GM19452 (cell line): ENCODE data around the gene CEP135.
"Not testable (repeated sequence)": the region's sequence is repeated elsewhere in the genome, so short reads cannot be mapped to it uniquely, and the experiment has no call there.

Source experiments
- ATAC-seq: cut with Tn5 transposase; IDR thresholded peaks from one replicate; pipeline ENCODE4 v1.9.1; 2021; ENCODE audit not compliant: unreplicated experiment

CEP135 gene, protein sequence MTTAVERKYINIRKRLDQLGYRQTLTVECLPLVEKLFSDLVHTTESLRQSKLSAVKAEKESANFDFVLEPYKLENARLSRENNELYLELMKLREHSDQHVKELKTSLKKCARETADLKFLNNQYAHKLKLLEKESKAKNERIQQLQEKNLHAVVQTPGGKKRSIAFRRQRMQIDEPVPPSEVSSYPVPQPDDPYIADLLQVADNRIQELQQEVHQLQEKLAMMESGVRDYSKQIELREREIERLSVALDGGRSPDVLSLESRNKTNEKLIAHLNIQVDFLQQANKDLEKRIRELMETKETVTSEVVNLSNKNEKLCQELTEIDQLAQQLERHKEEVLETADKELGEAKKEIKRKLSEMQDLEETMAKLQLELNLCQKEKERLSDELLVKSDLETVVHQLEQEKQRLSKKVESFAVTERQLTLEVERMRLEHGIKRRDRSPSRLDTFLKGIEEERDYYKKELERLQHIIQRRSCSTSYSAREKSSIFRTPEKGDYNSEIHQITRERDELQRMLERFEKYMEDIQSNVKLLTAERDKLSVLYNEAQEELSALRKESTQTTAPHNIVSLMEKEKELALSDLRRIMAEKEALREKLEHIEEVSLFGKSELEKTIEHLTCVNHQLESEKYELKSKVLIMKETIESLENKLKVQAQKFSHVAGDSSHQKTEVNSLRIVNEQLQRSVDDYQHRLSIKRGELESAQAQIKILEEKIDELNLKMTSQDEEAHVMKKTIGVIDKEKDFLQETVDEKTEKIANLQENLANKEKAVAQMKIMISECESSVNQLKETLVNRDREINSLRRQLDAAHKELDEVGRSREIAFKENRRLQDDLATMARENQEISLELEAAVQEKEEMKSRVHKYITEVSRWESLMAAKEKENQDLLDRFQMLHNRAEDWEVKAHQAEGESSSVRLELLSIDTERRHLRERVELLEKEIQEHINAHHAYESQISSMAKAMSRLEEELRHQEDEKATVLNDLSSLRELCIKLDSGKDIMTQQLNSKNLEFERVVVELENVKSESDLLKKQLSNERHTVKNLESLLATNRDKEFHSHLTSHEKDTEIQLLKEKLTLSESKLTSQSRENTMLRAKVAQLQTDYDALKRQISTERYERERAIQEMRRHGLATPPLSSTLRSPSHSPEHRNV

DNA sequence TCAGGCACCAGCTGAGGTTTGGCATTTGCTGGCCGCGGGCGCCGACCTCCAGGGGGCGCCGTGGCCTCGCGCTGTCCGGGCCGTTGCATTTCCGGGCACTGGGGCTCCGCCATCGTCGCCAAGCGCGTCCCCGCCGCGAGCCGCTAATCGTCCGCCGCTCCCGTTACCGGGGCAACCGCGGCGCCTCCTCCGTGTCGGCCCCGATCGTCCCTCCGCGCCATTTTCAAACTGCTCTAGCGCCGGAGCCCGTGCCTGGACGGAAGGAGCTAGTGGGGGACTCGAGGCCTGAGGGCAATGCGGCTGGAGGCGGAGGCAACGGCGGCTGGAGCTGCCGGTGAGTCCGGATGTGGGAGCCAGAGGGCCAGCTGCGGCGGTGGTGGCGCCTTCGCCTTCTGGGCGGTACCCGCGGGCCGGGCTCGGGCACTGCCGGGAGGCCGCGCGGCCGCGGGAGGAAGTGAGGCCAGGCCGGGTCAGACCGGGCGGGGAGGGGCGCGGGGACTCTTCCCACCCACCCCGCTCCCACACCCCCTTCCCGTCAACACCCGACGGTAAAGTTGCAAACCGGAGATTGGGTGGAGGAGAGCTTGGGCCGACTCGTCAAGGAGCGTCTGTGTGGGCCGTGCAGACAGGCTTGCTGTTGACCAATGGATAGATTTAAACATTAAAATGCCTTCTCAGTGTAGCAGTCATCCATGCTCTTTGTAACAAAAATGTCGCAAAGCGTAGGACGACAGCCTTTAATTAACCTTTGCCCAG is at the start of gene CEP135:
TSS of gene CEP135 (plus strand) at position 220 of the 756 bp plus-strand sequence. CDS start 3,186 bp downstream, outside the sequence.
- ATAC-seq: peak; percentile 74

DNA sequence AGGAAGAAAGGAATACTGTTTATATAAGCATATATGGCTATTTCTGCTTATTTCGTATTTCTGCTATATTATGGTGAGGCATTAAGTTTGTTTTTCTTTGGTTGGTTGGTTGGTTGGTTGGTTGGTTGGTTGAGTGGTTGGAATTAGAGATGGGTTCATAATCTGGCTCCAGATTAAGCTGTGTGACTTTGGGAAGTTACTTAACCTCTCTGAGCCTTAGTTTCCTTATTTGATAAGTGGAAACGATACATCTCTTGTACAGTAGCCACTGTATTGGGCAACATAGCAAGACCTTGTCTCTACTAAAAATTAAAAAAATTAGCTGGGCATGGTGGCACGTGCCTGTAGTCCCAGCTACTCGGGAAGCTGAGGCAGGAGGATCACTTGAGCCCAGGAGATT is 46.1 kb upstream of the CEP135 start:
- no peak for ATAC-seq

DNA sequence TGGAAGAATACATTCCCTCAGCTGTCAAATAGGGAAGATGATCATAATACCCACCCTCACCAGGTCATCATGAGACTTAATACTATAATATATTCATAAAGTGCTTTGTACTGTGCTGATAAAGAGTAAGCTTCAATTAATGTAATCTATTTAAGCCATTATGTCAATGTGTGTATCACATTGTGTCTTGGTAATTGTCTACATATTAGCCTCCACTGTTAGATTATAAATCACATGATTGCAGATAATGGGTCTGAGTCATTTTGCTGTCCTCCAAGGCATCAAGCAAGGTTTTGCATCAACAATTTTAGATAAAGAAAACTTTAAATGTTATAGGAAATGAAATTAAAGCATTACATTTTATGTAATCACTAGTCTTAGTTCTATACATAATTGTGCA is 45.2 kb upstream of the CEP135 start:
- ATAC-seq: no peak

GRCh38 chr4:55904576-55904975 is 44.2 kb upstream of the CEP135 start:
- ATAC-seq: no peak

DNA sequence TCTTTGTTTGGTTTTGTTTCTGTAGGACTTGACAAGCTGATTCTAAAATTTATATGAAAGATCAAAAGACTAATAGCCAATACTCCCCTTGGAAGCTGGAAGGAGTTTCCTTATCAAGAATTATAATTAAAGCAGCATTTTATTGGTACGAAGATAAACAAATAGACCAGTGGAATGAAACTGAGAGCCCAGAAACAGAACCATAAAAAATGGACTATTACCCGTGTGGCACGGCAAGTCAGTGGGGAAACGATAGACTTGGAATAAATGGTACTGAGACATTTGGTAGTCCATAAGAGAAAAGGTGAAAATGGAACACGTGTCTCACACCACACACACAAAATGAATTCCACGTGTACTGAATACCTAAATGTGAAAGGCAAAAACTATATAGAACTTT is 42.4 kb upstream of the CEP135 start:
- ATAC-seq: no peak

DNA sequence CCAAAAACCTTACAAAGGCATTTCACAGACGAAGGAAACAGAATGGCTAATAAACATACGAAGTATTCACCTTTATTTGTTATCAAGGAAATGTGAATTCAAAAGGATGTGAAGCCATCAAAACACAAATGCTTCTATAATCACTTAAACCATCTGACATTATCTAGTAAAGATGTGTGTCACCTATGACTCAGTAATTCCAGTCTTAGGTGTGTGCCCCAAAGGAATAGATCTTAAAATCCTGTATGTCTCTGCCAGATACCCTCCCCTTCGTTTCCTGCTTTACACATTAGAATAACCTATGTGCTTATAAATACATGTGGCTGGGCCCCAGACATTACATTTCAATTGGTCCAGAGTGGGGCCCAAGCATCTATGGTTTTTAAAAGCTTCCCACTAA is 41.8 kb upstream of the CEP135 start:
- no peak for ATAC-seq

DNA sequence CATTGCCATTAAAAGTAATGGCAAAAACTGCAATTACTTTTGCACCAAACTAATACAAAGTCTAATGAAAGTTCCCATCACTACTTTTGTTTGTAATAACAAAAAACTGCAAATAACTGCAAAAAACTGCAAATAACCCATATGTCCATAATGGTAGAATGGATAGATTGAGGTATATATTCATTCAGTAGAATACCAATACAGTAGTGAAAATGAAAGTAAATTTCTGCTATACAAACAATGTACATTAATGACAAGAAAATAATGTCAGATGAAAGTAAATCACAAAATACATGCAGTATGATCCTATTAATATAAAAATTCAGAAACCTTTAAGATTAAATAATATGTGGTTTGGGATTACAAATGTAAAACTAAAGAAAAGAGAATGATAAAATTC is 41.3 kb upstream of the CEP135 start:
- ATAC-seq: no peak

- ATAC-seq: no peak
These were observed 38.6 kb upstream of the CEP135 start for GRCh38 chr4:55910140-55910539.

DNA sequence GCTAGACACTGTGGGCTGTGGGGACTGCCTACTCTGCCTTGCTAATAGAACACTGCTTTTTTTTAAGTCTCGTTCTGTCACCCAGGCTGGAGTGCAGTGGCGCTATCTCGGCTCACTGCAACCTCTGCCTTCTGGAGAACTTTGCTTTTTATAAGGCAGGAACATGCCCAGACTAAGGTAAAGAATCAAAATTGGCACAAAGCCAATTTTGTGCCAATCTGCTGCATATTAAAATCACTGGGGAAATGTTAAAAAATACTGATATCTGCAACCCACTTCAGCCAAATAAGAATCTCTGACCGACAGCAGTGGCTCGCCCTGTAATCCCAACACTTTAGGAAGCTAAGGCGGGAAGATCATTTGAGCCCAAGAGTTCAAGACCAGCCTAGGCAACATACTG is 36.5 kb upstream of the CEP135 start:
- ATAC-seq: no peak

- ATAC-seq: no peak
These were observed 28.2 kb upstream of the CEP135 start for GRCh38 chr4:55920571-55920970.

- no peak for ATAC-seq
These were observed 27.7 kb upstream of the CEP135 start for GRCh38 chr4:55921093-55921492.

- ATAC-seq: no peak
These were observed 23.5 kb upstream of the CEP135 start for GRCh38 chr4:55925241-55925640.

DNA sequence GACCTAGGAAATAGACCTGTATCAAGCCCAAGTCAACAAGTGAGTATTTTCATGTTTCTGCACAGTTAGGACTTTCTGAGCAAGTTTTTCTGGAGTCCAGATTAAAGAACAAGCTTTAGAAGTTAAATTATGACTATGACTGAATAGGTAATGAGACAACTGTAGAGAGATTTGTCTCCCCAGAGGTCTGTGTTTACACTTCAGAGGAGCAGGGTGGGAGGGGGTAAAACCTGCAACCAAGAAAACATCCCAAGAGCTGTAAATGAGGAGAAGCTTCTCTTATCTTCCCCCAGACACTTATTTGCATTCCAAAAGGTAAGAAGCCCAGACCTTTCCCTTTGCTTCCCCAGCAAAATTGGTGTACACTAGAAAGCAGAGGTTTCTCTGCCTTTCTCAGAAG is 22.1 kb upstream of the CEP135 start:
- ATAC-seq: no peak

GRCh38 chr4:55927803-55928437 is 20.8 kb upstream of the CEP135 start:
- ATAC-seq: no peak

DNA sequence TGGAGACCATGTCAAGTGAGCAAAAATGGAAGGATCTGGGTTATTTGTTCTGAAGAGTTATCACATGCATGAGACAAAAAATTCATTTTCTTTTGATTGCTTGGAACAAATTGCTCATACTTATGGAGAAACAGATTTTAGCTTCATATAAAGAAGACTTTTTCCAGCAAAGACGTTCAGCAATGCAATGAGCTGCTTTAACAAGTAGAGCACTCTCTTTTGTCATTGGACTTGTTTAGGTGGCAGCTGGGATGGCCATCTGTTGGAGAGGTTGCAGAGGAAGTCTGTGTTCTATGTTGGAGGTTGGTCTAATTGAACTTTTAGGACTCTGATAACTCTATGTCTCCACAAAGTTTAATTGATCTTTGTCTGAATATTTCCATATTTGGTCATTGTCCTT is 19.9 kb upstream of the CEP135 start:
- no peak for ATAC-seq

DNA sequence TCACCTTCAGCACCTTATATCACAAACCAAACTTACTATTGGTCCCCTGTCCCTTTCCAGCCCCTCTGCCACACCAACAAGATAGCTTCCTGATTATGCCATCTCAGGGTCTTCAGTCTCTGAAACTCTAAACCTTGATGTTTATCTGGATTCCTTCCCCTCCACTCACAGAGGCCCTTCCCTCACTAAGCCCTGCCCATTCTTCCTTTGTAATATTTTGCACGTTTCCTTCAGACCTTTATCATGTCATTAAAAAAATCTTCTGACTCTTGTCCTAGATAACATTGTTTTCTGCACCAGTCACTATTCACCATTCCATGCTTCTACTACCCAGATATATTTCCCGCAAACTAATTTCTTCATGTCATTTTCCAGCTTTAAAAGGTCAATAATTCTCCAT is 17.7 kb upstream of the CEP135 start:
- ATAC-seq: no peak

DNA sequence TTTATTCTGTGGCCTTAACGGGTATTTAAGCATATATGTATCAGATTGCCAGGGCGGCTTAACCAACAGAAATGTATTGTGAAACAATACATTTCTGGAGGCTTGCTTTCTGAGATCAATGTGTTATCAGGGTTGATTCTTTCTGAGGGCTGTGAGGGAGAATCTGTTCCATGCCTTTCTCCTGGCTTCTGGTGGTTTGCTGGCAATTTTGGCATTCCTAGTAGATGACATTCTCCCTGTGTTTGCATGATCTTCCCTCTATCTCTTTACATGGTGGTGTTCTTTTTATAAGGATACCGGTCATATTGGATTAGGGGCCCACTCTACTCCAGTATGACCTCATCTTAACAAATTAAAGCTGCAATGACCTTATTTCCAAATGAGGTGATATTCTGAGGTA is 16.9 kb upstream of the CEP135 start:
- no peak for ATAC-seq

GRCh38 chr4:55932511-55932910 is 16.2 kb upstream of the CEP135 start:
- ATAC-seq: no peak

DNA sequence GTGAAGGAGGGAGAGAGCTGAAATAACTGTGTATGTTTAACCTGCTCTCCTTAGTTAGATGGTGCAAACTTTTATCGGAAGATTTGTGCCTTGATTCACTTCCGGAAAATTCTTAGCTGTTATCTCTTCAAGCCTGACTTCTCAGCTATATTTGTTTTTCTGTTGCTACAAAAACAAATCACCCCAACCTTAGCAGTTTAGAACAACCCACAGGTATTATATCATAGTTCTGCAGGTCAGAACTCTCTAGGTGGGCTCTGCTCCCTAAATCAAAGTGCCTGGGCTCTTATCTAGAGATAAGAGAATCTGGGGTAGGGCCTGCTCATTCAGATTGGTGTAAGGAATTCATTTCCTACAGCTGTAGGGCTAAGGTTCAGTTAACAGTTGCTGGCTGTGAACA is 15.1 kb upstream of the CEP135 start:
- ATAC-seq: no peak

DNA sequence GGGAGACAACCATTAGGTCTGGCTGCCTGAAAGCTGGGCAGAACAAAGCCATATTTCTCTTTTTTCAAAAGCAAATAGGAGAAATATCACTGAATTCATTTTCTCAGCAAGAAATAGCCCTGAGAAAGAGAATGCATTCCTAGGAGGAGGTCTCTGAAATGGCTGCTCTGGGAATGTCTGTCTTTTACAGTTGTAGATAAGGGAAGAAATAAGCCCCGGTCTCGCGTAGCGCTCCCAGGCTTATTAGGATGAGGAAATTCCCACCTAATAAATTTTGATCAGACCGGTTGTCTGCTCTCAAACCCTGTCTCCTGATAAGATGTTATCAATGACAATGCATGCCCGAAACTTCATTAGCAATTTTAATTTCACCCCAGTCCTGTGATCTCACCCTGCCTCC is 12.8 kb upstream of the CEP135 start:
- ATAC-seq: not testable (repeated sequence)
